22Rv1 (cell line): ENCODE measurements around the gene RBM10.

Experiments used
- ZFX ChIP-seq: fragments of 450-650 bp; IDR thresholded peaks from 2 replicates; pipeline ENCODE4 v1.6.1; 2017; ENCODE audit warnings: antibody characterized with exemption, borderline replicate concordance
- TF ChIP-seq, protein P1 (sequence below): fragments of 450-650 bp; IDR thresholded peaks from 2 replicates; pipeline ENCODE4 v1.5.1; 2017; ENCODE audit warnings: mild to moderate bottlenecking

GRCh38 chrX:47191331-47191730, 46.3 kb downstream of the RBM10 start:
- TF ChIP-seq, protein P1, sequence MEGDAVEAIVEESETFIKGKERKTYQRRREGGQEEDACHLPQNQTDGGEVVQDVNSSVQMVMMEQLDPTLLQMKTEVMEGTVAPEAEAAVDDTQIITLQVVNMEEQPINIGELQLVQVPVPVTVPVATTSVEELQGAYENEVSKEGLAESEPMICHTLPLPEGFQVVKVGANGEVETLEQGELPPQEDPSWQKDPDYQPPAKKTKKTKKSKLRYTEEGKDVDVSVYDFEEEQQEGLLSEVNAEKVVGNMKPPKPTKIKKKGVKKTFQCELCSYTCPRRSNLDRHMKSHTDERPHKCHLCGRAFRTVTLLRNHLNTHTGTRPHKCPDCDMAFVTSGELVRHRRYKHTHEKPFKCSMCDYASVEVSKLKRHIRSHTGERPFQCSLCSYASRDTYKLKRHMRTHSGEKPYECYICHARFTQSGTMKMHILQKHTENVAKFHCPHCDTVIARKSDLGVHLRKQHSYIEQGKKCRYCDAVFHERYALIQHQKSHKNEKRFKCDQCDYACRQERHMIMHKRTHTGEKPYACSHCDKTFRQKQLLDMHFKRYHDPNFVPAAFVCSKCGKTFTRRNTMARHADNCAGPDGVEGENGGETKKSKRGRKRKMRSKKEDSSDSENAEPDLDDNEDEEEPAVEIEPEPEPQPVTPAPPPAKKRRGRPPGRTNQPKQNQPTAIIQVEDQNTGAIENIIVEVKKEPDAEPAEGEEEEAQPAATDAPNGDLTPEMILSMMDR, result no peak
- no peak for TF ChIP-seq ZFX
